CD4-positive, alpha-beta T cell treated with Interleukin-12 subunit alpha and Interleukin-12 subunit beta, for 1 hour (primary cell): ENCODE results near the gene NTM.
"Not testable (repeated sequence)": the region's sequence is repeated elsewhere in the genome, so short reads cannot be mapped to it uniquely, and the experiment has no call there.

Experiments used
- DNase-seq: peaks from one replicate; pipeline ENCODE4 v3.0.0-alpha.2; 2020

Gene NTM

DNA sequence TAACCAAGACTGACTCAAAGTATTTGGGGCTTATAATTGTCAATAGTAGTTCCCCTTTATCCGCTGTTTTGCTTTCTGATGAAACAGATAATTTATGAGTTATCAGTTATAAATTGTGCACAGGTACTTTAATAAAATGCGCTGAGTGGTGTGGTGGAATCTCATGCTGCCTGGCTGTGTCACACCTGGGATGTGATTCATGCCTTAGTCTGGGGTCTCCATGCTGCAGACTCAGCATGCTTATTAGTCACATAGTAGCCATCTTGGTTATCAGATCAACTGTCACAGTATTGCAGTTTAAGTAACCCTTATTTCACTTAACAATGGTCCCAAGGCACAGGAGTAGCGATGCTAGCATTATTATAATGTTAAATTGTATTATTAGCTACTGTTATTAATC is 995.2 kb downstream of the NTM start:
- DNase-seq = no peak

DNA sequence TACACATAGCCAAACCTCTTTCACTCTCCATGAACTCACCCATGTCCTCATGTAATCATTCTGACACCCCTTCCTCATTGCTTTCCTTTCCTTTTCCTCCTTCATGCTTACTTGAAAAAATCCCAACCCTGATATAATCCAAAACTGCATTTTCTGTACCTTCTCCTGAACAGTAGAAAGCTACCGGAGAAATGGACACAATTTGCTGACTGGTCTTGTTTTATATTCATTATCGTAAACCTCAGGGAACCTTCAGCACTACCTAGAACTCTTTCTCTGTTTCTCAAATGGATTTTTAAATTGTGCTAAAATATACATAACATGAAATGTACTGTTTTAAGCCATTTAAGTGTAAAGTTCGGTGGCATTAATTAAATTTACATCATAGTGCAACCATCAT is 996.9 kb downstream of the NTM start:
- DNase-seq = no peak

DNA sequence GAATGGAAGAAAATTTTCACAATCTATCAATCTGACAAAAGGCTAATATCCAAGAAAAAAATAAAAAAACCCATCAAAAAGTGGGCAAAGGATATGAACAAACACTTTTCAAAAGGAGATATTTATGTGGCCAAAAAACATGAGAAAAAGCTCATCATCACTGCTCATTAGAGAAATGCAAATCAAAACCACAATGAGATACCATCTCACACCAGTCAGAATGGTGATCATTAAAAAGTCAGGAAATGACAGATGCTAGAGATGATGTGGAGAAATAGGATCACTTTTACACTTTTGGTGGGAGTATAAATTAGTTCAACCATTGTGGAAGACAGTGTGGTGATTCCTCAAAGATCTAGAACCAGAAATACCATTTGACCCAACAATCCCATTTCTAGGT is 999.7 kb downstream of the NTM start:
- DNase-seq = not testable (repeated sequence)

DNA sequence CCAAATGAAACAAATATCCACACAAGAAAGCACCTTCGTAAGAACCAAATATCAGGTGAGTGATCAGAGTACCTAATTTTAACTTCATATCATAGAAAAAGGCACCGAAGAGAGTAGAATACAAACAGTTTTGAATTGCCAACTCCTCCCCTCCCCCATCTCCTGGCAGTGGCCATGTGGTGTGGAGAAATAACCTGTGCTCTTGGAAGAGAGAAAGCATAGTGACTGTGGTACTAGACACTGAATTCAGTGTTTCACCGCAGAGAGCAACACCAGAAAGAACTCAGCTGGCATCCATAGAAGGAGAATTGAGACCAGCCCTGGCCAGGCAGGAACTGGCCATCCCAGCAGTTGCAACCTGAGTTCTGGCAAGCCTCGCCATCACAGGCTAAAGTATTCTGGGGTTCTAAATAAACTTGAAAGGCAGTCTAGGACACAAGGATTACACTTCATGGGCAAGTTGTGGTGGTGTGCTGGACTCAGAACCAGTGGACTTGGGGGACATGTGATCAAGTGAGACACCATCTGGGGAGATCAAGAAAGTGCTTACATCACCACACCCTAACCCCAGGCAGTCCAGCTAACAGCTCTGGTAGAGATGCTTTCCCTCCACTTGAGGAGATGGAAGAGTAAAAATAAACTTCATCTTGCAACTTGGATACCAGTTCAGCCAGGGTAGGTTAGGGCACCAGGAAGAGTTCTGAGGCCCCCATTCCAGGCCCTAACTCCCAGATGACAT is 1003.2 kb downstream of the NTM start:
- DNase-seq = no peak

DNA sequence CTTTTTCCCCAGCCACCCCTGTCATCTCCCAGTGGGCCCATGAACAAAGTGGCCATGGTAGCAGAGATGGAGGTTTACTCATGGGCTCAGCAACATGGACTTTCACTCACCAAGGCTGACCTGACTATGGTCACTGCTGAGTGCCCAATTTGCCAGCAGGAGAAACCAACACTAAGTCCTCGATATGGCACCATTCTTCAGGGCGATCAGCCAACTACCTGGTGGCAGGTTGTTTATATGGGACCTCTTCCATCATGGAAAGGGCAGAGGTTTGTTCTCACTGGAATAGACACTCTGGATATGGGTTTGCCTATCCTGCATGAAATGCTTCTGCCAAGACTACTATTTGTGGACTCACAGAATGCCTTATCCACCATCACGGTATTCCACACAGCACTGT is 1009.1 kb downstream of the NTM start:
- no peak for DNase-seq
